Measurements from ENCODE around the gene LRRC26. TPM values are rescaled to one million over a fixed set of nuclear protein-coding genes. Genes with fewer than 3 reads are reported as not detected.

Gene LRRC26
- total RNA-seq, 1 experiment from 2014 or later, result 2.4 TPM

- ChIA-PET RAD21 (ENCODE audit: low non-redundant PET in 1 of 2, low total read pairs in 2 of 2, uncharacterized antibody in 2 of 2, unreplicated experiment in 2 of 2) (no interaction called here), CTCF (no interaction called here), POLR2A (interaction anchor here (3.4 kb wide), 1 partner anchor 16 kb away, joined by 12 read pairs; no protein-coding TSS in a partner anchor)
- no peaks in the 10 kb centered on the region for H4K20me1 ChIP-seq (ENCODE audit: insufficient read depth)
- TF ChIP-seq ELF1 (IDR thresholded peaks at IDR 0.05; ENCODE audit: borderline replicate concordance, low read depth) (no peak), ZNF274 (IDR thresholded peaks at IDR 0.05; ENCODE audit: low read depth, low read length) (no peak), YY1 (IDR thresholded peaks at IDR 0.05; ENCODE audit: extremely low read depth, insufficient replicate concordance, low read depth, low read length) (no peak), CEBPB (IDR thresholded peaks at IDR 0.05; ENCODE audit: low read depth) (no peak)
- intact Hi-C loops (cut with micrococcal nuclease), result no loop called here
- H3K36me3 ChIP-seq (ENCODE audit: control insufficient read depth in 1 of 2, insufficient read depth in 2 of 2, low read length in 2 of 2), result no peaks in the 10 kb centered on the region
- no peak overlapping the region for H2AFZ ChIP-seq (ENCODE audit: low read depth, low read length, poor library complexity, severe bottlenecking)
- peaks cover 18 to 56% of the 10 kb centered on the region in 2 experiments for H3K4me1 ChIP-seq (ENCODE audit: control insufficient read depth in 1 of 2, insufficient read depth in 2 of 2, low read length in 2 of 2)
- no peak for ATAC-seq
- no peak overlapping the region for H3K27ac ChIP-seq (ENCODE audit: low read depth, low read length)
- H3K9ac ChIP-seq (ENCODE audit: low read length), result no peak overlapping the region
- no peaks in the 10 kb centered on the region for H3K79me2 ChIP-seq (ENCODE audit: insufficient read depth, low read length)
- no TSS peak for BruUV-seq (replicated peaks)
- H3K9me3 ChIP-seq (ENCODE audit: control insufficient read depth in 1 of 2, insufficient read depth in 1 of 2, low read depth in 1 of 2, low read length in 2 of 2), result no peaks in the 10 kb centered on the region
- H3K4me2 ChIP-seq (ENCODE audit: low read length), result peak overlapping the region; percentile 84
- no peaks in the 10 kb centered on the region for H3K9me2 ChIP-seq (ENCODE audit: insufficient read depth)
- no peak for DNase-seq (ENCODE audit: low read depth, low spot score)
- H3K4me3 ChIP-seq (replicated peaks in 1 of 2; ENCODE audit: low read depth in 1 of 2, low read length in 2 of 2), result no peak overlapping the region
- no peaks in the 10 kb centered on the region for H3K27me3 ChIP-seq (ENCODE audit: insufficient read depth, low read length)
Observed at GRCh38 chr9:137167277-137167746, 2.5 kb downstream of the LRRC26 start.

- CTCF ChIA-PET, result no interaction called here
- BruUV-seq (replicated peaks), result no TSS peak
- peaks cover 18 to 63% of the 10 kb centered on the region in 2 experiments for H3K4me1 ChIP-seq (ENCODE audit: control insufficient read depth in 1 of 2, insufficient read depth in 2 of 2, low read length in 2 of 2)
- H3K79me2 ChIP-seq (ENCODE audit: insufficient read depth, low read length), result no peaks in the 10 kb centered on the region
- no peak overlapping the region; the same call in 1 of the 2 replicates for H3K4me2 ChIP-seq (ENCODE audit: low read length)
- DNase-seq (ENCODE audit: low read depth, low spot score) (no peak), ATAC-seq (no peak)
- no peak for TF ChIP-seq EZH2 (IDR thresholded peaks at IDR 0.05)
- no peak for TF ChIP-seq ELF1 (IDR thresholded peaks at IDR 0.05; ENCODE audit: borderline replicate concordance, low read depth)
- no peak for TF ChIP-seq ZNF274 (IDR thresholded peaks at IDR 0.05; ENCODE audit: low read depth, low read length)
- no peak for TF ChIP-seq FOSL1 (IDR thresholded peaks at IDR 0.05; ENCODE audit: low read depth)
- no peak for TF ChIP-seq SIN3A (IDR thresholded peaks at IDR 0.05; ENCODE audit: low read depth)
- no peak for TF ChIP-seq RAD21 (IDR thresholded peaks at IDR 0.05; ENCODE audit: low read depth)
- no peak for TF ChIP-seq ATF3 (IDR thresholded peaks at IDR 0.05)
- no peak for TF ChIP-seq POLR2A (IDR thresholded peaks at IDR 0.05; ENCODE audit: borderline replicate concordance, extremely low read depth, insufficient read depth, insufficient read length)
- TF ChIP-seq EGR1 (IDR thresholded peaks at IDR 0.05; ENCODE audit: low read depth), result no peak
- TF ChIP-seq REST (IDR thresholded peaks at IDR 0.05; ENCODE audit: low read depth), result no peak
- TF ChIP-seq CBX3 (IDR thresholded peaks at IDR 0.05; ENCODE audit: low read depth), result no peak
- no peak for TF ChIP-seq MAX (IDR thresholded peaks at IDR 0.05)
- RAD21 ChIA-PET (ENCODE audit: low non-redundant PET in 1 of 2, low total read pairs in 2 of 2, uncharacterized antibody in 2 of 2, unreplicated experiment in 2 of 2), result no interaction called here
- no peak overlapping the region for H3K27ac ChIP-seq (ENCODE audit: low read depth, low read length)
- no peaks in the 10 kb centered on the region for H3K27me3 ChIP-seq (ENCODE audit: insufficient read depth, low read length)
- H3K9me3 ChIP-seq (ENCODE audit: control insufficient read depth in 1 of 2, insufficient read depth in 1 of 2, low read depth in 1 of 2, low read length in 2 of 2), result no peaks in the 10 kb centered on the region
- intact Hi-C loops (cut with micrococcal nuclease), result no loop called here
- POLR2A ChIA-PET, result interaction anchor here (3.4 kb wide), 1 partner anchor 16 kb away, joined by 12 read pairs; no protein-coding TSS in a partner anchor
- H2AFZ ChIP-seq (ENCODE audit: low read depth, low read length, poor library complexity, severe bottlenecking), result no peak overlapping the region
- no peaks in the 10 kb centered on the region for H3K9me2 ChIP-seq (ENCODE audit: insufficient read depth)
- H3K4me3 ChIP-seq (replicated peaks in 1 of 2; ENCODE audit: low read depth in 1 of 2, low read length in 2 of 2), result no peak overlapping the region
- no peaks in the 10 kb centered on the region for H3K36me3 ChIP-seq (ENCODE audit: control insufficient read depth in 1 of 2, insufficient read depth in 2 of 2, low read length in 2 of 2)
- no peaks in the 10 kb centered on the region for H4K20me1 ChIP-seq (ENCODE audit: insufficient read depth)
- no peak overlapping the region for H3K9ac ChIP-seq (ENCODE audit: low read length)
Observed at GRCh38 chr9:137166380-137167229, 3.2 kb downstream of the LRRC26 start.

All from HCT116 (cell line).